Upper lobe of left lung (tissue), 6 donors: ENCODE data around the gene ANXA4. TPM values are rescaled to one million over a fixed set of nuclear protein-coding genes. Genes with fewer than 3 reads are reported as not detected.
A peak's percentile ranks its signal among the peaks of the same experiment; 100 is the strongest.
"Not testable (repeated sequence)": the region's sequence is repeated elsewhere in the genome, so short reads cannot be mapped to it uniquely, and the experiment has no call there.

Experiments used
- ATAC-seq, 2 donors: fragments of 200-7000 bp; cut with Tn5 transposase; one replicate each; pipeline ENCODE4 v1.9.1; 2022; ENCODE audit warnings: mild to moderate bottlenecking in 2 of 2, moderate library complexity in 2 of 2; ENCODE audit not compliant: low FRiP score in 2 of 2
- DNase-seq, 2 donors: peaks; one replicate each; pipeline ENCODE4 v3.0.0-alpha.2; 2019 to 2020
- H3K27ac ChIP-seq, 4 donors: fragments of 200-600 bp; sonication (generic); one replicate each; pipeline ENCODE4 v1.5.1; 2016 to 2019
- H3K27me3 ChIP-seq, 4 donors: fragments of 200-600 bp; sonication (generic); one replicate each; pipeline ENCODE4 v1.5.1; 2017 to 2019
- H3K36me3 ChIP-seq, 4 donors: fragments of 200-600 bp; sonication (generic); one replicate each; pipeline ENCODE4 v1.5.1; 2016 to 2019
- H3K4me1 ChIP-seq, 4 donors: fragments of 200-600 bp; sonication (generic); one replicate each; pipeline ENCODE4 v1.5.1; 2018 to 2019
- H3K4me3 ChIP-seq, 4 donors: fragments of 200-600 bp; sonication (generic); one replicate each; pipeline ENCODE4 v1.5.1; 2017 to 2019; ENCODE audit warnings: mild to moderate bottlenecking in 2 of 4, moderate library complexity in 1 of 4
- H3K9me3 ChIP-seq, 4 donors: fragments of 200-600 bp; sonication (generic); one replicate each; pipeline ENCODE4 v1.5.1; 2018 to 2019
- CTCF ChIP-seq, 6 experiments: fragments of 450-650 bp in 4 of 6; fragments of 200-600 bp in 2 of 6; sonication (generic) in 2 of 6; IDR thresholded peaks; one replicate each; pipeline ENCODE4 v1.5.1; 2016 to 2019; ENCODE audit warnings: antibody characterized with exemption in 6 of 6
- EP300 ChIP-seq, 4 donors: sonication (generic); formaldehyde crosslinking; IDR thresholded peaks; one replicate each; pipeline ENCODE4 v1.5.1; 2017; ENCODE audit warnings: antibody characterized with exemption in 4 of 4, control low read depth in 2 of 4
- POLR2A ChIP-seq, 4 donors: fragments of 450-650 bp; IDR thresholded peaks; one replicate each; pipeline ENCODE4 v1.5.1; 2016 to 2017; ENCODE audit warnings: antibody characterized with exemption in 4 of 4, mild to moderate bottlenecking in 2 of 4
- POLR2AphosphoS5 ChIP-seq, 2 donors: sonication (generic); formaldehyde crosslinking; IDR thresholded peaks; one replicate each; pipeline ENCODE4 v1.5.1; 2017; ENCODE audit warnings: antibody characterized with exemption in 2 of 2
- WGBS, 2 donors: methylation state at CpG; one replicate each; pipeline ENCODE4 v1.1.5; 2017 to 2018; 5-methylcytosine and 5-hydroxymethylcytosine counted together
- total RNA-seq, 6 donors: library from RNA; depleted of rRNA in 4 of 6; stranded (reverse); fragments of >200 nt in 4 of 6; gene quantifications; one replicate each; pipeline versions ENCODE4 v1.1.0 to v1.2.1, GENCODE V29; 2016 to 2021
- donor health status: DM: no; HTN: no; CAD: no; lungs with moderate emphysema.
- donor health status: DM: no; HTN: yes; CAD: no; lungs with severe emphysema.

Gene ANXA4
- total RNA-seq, 6 donors from 2014 or later = 84.0 to 214 (median 161) TPM

- 1 to 10% methylated on average over 4 to 21 of the region's 45 CpGs for WGBS, 2 donors
- ATAC-seq (peak; percentile 53 to 56), DNase-seq (peak; percentile 63 to 90)
- Histone ChIP-seq H3K4me1 (peaks cover 18 to 30% (median 24%) of the 10 kb centered on the region in 4 donors), H3K4me3 (peak overlapping the region; percentile 79 to 99 (median 98)), H3K27ac (peak overlapping the region; percentile 88 to 94 (median 94)), H3K27me3 (no peaks in the 10 kb centered on the region), H3K9me3 (no peaks in the 10 kb centered on the region), H3K36me3 (no peaks in the 10 kb centered on the region)
- no peak for TF ChIP-seq EP300 (IDR thresholded peaks at IDR 0.05)
- no peak for TF ChIP-seq POLR2AphosphoS5 (IDR thresholded peaks at IDR 0.05)
- TF ChIP-seq CTCF (IDR thresholded peaks at IDR 0.05) = no peak
- no peak for TF ChIP-seq POLR2A (IDR thresholded peaks at IDR 0.05)
Measured at GRCh38 chr2:69830045-69830905, 88.3 kb downstream of the ANXA4 start.

- H3K9me3 ChIP-seq, H3K27me3 ChIP-seq, ATAC-seq, H3K36me3 ChIP-seq, H3K27ac ChIP-seq: not testable (repeated sequence)
- H3K4me3 ChIP-seq = peak overlapping the region in 3 of 4 donors; percentile 79 to 99 (median 98)
- peaks cover 18 to 30% (median 24%) of the 10 kb centered on the region in 4 donors for H3K4me1 ChIP-seq
- DNase-seq = peak in 1 of 2 donors; percentile 25
- WGBS, 2 donors = 87% methylated on average over 13 of the region's 13 CpGs
Measured at GRCh38 chr2:69830906-69831241, 88.9 kb downstream of the ANXA4 start.

- no peaks in the 10 kb centered on the region for H3K36me3 ChIP-seq
- H3K27me3 ChIP-seq = no peaks in the 10 kb centered on the region
- H3K4me3 ChIP-seq = no peak overlapping the region
- ATAC-seq (no peak), DNase-seq (no peak)
- no peak for TF ChIP-seq CTCF (IDR thresholded peaks at IDR 0.05)
- TF ChIP-seq POLR2AphosphoS5 (IDR thresholded peaks at IDR 0.05) = no peak
- TF ChIP-seq POLR2A (IDR thresholded peaks at IDR 0.05) = no peak
- no peak for TF ChIP-seq EP300 (IDR thresholded peaks at IDR 0.05)
- 93 to 97% methylated on average over 6 of the region's 6 CpGs for WGBS, 2 donors
- H3K4me1 ChIP-seq = peaks cover 18 to 30% (median 24%) of the 10 kb centered on the region in 4 donors
- H3K9me3 ChIP-seq = no peaks in the 10 kb centered on the region
- no peak overlapping the region for H3K27ac ChIP-seq
Measured at GRCh38 chr2:69831354-69831905, 89.5 kb downstream of the ANXA4 start.

- Histone ChIP-seq H3K27me3 (no peaks in the 10 kb centered on the region), H3K9me3 (no peaks in the 10 kb centered on the region), H3K36me3 (no peaks in the 10 kb centered on the region), H3K4me1 (peaks cover 15 to 24% (median 23%) of the 10 kb centered on the region in 4 donors), H3K27ac (no peak overlapping the region), H3K4me3 (no peak overlapping the region)
- 79 to 87% methylated on average over 3 of the region's 3 CpGs for WGBS, 2 donors
- ATAC-seq (no peak), DNase-seq (no peak)
- no peak for TF ChIP-seq EP300 (IDR thresholded peaks at IDR 0.05)
- no peak for TF ChIP-seq POLR2AphosphoS5 (IDR thresholded peaks at IDR 0.05)
- no peak for TF ChIP-seq POLR2A (IDR thresholded peaks at IDR 0.05)
- no peak for TF ChIP-seq CTCF (IDR thresholded peaks at IDR 0.05)
Measured at GRCh38 chr2:69833752-69834151, 91.8 kb downstream of the ANXA4 start.

- TF ChIP-seq POLR2A (IDR thresholded peaks at IDR 0.05) (no peak), CTCF (IDR thresholded peaks at IDR 0.05) (no peak), EP300 (IDR thresholded peaks at IDR 0.05) (no peak), POLR2AphosphoS5 (IDR thresholded peaks at IDR 0.05) (no peak)
- no peak for ATAC-seq
- no peak for DNase-seq
- H3K9me3 ChIP-seq = no peaks in the 10 kb centered on the region
- H3K4me1 ChIP-seq = peaks cover 11 to 17% (median 15%) of the 10 kb centered on the region in 4 donors
- 90 to 97% methylated on average over 2 of the region's 2 CpGs for WGBS, 2 donors
- H3K27ac ChIP-seq = no peak overlapping the region
- peaks cover 0 to 9% (median 3%) of the 10 kb centered on the region in 4 donors for H3K36me3 ChIP-seq
- no peak overlapping the region for H3K4me3 ChIP-seq
- no peaks in the 10 kb centered on the region for H3K27me3 ChIP-seq
Measured at GRCh38 chr2:69835666-69836065, 93.7 kb downstream of the ANXA4 start.
